OCI-LY7 (cell line): Measurements from ENCODE around the gene PDPN. TPM values are rescaled to one million over a fixed set of nuclear protein-coding genes. Genes with fewer than 3 reads are reported as not detected.

Experiments
- BruUV-seq: library from RNA; stranded (reverse); fragments of 400-500 nt; replicated peaks from 2 replicates; lab custom pipeline; 2021; lab: Mats Ljungman, UMichigan
- CTCF ChIA-PET: fragments of 300-600 bp; sonication (Branson Sonifier 250); formaldehyde crosslinking; loops from one replicate; lab custom pipeline; 2022; ENCODE audit warnings: antibody characterized with exemption; ENCODE audit not compliant: unreplicated experiment; lab: Charles Lee
- POLR2A ChIA-PET: fragments of 300-600 bp; sonication (Branson Sonifier 250); formaldehyde crosslinking; loops from one replicate; lab custom pipeline; 2022; ENCODE audit warnings: antibody characterized with exemption; lab: Charles Lee
- DNase-seq: peaks from one replicate; pipeline ENCODE4 v3.0.0-alpha.2; 2015; ENCODE audit warnings: low spot score
- H2AFZ ChIP-seq: fragments of 200-600 bp; sonication (generic), shearing (Covaris generic); 2 replicates; pipeline ENCODE4 v1.6.1; 2014; ENCODE audit warnings: mild to moderate bottlenecking, antibody characterized with exemption, low read length, moderate library complexity
- H3K27ac ChIP-seq: fragments of 200-600 bp; sonication (generic); 2 replicates; pipeline ENCODE4 v1.5.1; 2014; ENCODE audit warnings: mixed run types, low read depth, mild to moderate bottlenecking, moderate library complexity, low read length, inconsistent platforms; ENCODE audit not compliant: poor library complexity, severe bottlenecking
- H3K36me3 ChIP-seq: fragments of 200-600 bp; sonication (generic); 2 replicates; pipeline ENCODE4 v1.6.1; 2014; ENCODE audit warnings: mild to moderate bottlenecking, antibody characterized with exemption, low read length, moderate library complexity, mixed read lengths; ENCODE audit not compliant: insufficient read depth
- H3K4me1 ChIP-seq: fragments of 200-600 bp; sonication (generic); 2 replicates; pipeline ENCODE4 v1.5.1; 2014; ENCODE audit warnings: mild to moderate bottlenecking, low read length; ENCODE audit not compliant: insufficient read depth, poor library complexity, severe bottlenecking
- H3K4me2 ChIP-seq: fragments of 200-600 bp; sonication (generic); 2 replicates; pipeline ENCODE4 v1.6.1; 2014; ENCODE audit warnings: mild to moderate bottlenecking, low read length
- H3K4me3 ChIP-seq: fragments of 200-600 bp; sonication (generic); 2 replicates; pipeline ENCODE4 v1.5.1; 2014; ENCODE audit warnings: mild to moderate bottlenecking, low read depth, low read length; ENCODE audit not compliant: poor library complexity, severe bottlenecking
- H3K79me2 ChIP-seq: fragments of 200-600 bp; sonication (generic); 2 replicates; pipeline ENCODE4 v1.6.1; 2016; ENCODE audit warnings: low read depth, mild to moderate bottlenecking, low read length, moderate library complexity, mixed read lengths; ENCODE audit not compliant: insufficient read depth
- H3K9me2 ChIP-seq: fragments of 200-600 bp; sonication (generic); 2 replicates; pipeline ENCODE4 v1.6.1; 2016; ENCODE audit warnings: mild to moderate bottlenecking, low read length, mixed read lengths; ENCODE audit not compliant: insufficient read depth
- H3K9me3 ChIP-seq: fragments of 200-600 bp; sonication (generic); 2 replicates; pipeline ENCODE4 v1.6.1; 2014; ENCODE audit warnings: mild to moderate bottlenecking, mixed run types, low read length, mixed read lengths
- H4K20me1 ChIP-seq: fragments of 200-600 bp; sonication (generic); 2 replicates; pipeline ENCODE4 v1.6.1; 2014; ENCODE audit warnings: mild to moderate bottlenecking, antibody characterized with exemption, low read length, moderate library complexity, mixed read lengths; ENCODE audit not compliant: insufficient read depth
- EZH2phosphoT487 ChIP-seq: fragments of 200-600 bp; sonication (generic); IDR thresholded peaks from 2 replicates; pipeline ENCODE4 v1.6.1; 2018; ENCODE audit warnings: low read depth, borderline replicate concordance, mild to moderate bottlenecking, mixed run types, antibody characterized with exemption, low read length, moderate library complexity, mixed read lengths
- intact Hi-C: fragments of 100-400 bp; cut with micrococcal nuclease; formaldehyde crosslinking; loops from one replicate; pipeline ENCODE4 v1.10.0; 2022; ENCODE audit not compliant: unreplicated experiment
- total RNA-seq, 2 experiments: library from RNA; depleted of rRNA in 1 of 2; stranded (reverse); fragments of >200 nt in 1 of 2; shearing (Covaris generic) in 1 of 2; gene quantifications; 2 replicates each; pipeline ENCODE4 v1.2.3, GENCODE V29; 2014 to 2022
- TF ChIP-seq, protein P1 (sequence below): fragments of 200-600 bp; sonication (generic); conservative IDR thresholded peaks from 2 replicates; pipeline ENCODE4 v1.5.1; 2014; ENCODE audit warnings: mild to moderate bottlenecking, antibody characterized with exemption, low read length, moderate library complexity, mixed read lengths

Gene PDPN
- total RNA-seq, 2 experiments from 2014 or later: not detected

DNA sequence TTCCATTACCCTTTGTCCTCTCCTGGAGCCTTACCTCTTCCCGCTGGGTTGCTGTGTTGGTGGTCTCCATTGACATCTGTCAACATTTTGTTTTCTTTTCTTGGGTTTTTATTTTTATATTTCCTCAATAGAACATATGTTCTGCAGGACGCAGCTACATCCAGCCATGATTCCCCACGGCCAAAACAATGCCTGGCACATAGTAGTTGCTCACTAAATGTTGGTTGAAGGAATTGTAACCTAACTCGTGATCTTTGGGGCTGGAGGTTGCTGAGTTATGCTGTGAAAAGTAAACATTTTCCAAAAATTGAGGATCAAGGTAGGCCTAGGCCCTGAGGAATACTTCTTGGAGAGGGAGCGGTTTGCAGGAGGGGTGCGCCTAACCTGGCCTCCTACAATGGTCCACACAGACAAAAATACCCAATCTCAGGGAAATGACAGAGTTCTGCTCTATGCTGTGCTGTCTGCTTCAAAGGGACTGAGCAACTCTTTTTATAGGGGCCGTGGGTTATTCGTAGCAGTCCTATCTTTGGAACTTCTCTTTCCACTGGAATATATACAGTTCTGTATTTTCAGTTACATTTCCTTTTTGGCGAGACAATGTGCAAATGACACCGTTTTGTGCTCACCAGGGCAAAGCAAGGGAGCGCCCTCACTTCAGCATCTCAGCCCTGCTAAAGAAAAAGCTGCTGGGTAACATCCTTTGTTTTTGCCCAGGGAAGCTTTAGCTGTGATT is 1.4 kb downstream of the PDPN start:
- ChIA-PET POLR2A (no interaction called here), CTCF (no interaction called here)

DNA sequence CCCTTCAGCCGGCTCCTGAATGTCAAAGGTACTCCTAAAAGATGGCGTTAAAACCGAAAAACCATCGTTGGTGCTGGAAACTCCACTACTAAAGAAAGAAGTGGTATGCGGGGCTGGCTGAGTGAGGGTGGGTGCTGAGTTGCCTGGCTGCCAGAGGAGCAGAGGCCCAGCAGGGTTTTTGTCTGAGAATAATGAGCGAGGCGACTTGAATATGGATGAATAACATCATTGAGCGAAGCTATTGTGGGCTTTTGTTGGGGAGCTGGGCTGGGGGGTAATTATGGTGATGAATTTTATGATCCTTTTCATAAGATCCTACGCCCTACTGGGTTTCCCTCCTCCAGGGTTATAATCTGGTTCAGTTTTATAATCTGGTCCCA is 2.0 kb downstream of the PDPN start:
- CTCF ChIA-PET: no interaction called here
- Histone ChIP-seq H3K79me2 (no peaks in the 10 kb centered on the region), H3K9me3 (no peaks in the 10 kb centered on the region), H3K36me3 (no peaks in the 10 kb centered on the region), H2AFZ (no peak overlapping the region), H3K4me2 (no peak overlapping the region), H3K4me3 (no peak overlapping the region), H3K27ac (no peak overlapping the region), H3K4me1 (no peaks in the 10 kb centered on the region), H3K9me2 (no peaks in the 10 kb centered on the region), H4K20me1 (no peaks in the 10 kb centered on the region)
- intact Hi-C loops: no loop called here
- BruUV-seq: no TSS peak
- no peak for DNase-seq
- POLR2A ChIA-PET: no interaction called here
- no peak for TF ChIP-seq EZH2phosphoT487
- TF ChIP-seq, protein P1, sequence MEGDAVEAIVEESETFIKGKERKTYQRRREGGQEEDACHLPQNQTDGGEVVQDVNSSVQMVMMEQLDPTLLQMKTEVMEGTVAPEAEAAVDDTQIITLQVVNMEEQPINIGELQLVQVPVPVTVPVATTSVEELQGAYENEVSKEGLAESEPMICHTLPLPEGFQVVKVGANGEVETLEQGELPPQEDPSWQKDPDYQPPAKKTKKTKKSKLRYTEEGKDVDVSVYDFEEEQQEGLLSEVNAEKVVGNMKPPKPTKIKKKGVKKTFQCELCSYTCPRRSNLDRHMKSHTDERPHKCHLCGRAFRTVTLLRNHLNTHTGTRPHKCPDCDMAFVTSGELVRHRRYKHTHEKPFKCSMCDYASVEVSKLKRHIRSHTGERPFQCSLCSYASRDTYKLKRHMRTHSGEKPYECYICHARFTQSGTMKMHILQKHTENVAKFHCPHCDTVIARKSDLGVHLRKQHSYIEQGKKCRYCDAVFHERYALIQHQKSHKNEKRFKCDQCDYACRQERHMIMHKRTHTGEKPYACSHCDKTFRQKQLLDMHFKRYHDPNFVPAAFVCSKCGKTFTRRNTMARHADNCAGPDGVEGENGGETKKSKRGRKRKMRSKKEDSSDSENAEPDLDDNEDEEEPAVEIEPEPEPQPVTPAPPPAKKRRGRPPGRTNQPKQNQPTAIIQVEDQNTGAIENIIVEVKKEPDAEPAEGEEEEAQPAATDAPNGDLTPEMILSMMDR: no peak

More for the DNA sequence above, 1.4 kb downstream of the PDPN start:
- TF ChIP-seq, protein P1: no peak
- TF ChIP-seq EZH2phosphoT487: no peak
- Histone ChIP-seq H3K4me2 (no peak overlapping the region), H3K4me3 (no peak overlapping the region), H3K79me2 (no peaks in the 10 kb centered on the region), H4K20me1 (no peaks in the 10 kb centered on the region), H3K9me3 (no peaks in the 10 kb centered on the region), H3K27ac (no peak overlapping the region), H2AFZ (no peak overlapping the region), H3K36me3 (no peaks in the 10 kb centered on the region), H3K9me2 (no peaks in the 10 kb centered on the region), H3K4me1 (no peaks in the 10 kb centered on the region)
- intact Hi-C loops: no loop called here
- no peak for DNase-seq
- BruUV-seq: no TSS peak

DNA sequence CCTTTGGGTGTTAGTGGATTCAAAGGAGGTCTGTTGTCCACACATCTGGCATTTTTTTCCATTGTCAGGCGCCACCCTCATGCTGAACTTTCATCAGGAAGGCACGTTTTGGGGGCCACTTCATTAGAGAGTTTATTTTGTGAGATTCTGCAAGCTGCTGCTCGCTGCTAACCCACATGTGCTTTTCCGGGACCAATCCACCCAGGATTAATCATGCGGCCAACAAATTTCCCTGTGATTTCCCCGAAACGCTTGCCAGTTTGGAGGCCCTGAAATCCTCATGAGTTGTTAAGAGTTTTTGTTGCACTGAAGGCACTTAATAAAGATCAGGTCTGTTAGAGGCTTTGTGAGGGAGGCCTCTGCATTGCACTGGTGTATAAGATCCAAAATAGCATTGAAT is 2.4 kb downstream of the PDPN start:
- H3K27ac ChIP-seq: no peak overlapping the region
- BruUV-seq: no TSS peak

More for the DNA sequence above, 2.4 kb downstream of the PDPN start:
- H3K36me3 ChIP-seq: no peaks in the 10 kb centered on the region
- no peak overlapping the region for H2AFZ ChIP-seq
- H3K4me3 ChIP-seq: no peak overlapping the region
- no peaks in the 10 kb centered on the region for H3K4me1 ChIP-seq
- H3K9me2 ChIP-seq: no peaks in the 10 kb centered on the region
- DNase-seq: no peak
- H3K79me2 ChIP-seq: no peaks in the 10 kb centered on the region
- TF ChIP-seq, protein P1: no peak
- no peak for TF ChIP-seq EZH2phosphoT487
- H4K20me1 ChIP-seq: no peaks in the 10 kb centered on the region
- no peaks in the 10 kb centered on the region for H3K9me3 ChIP-seq
- H3K4me2 ChIP-seq: no peak overlapping the region
- CTCF ChIA-PET: no interaction called here
- intact Hi-C loops: no loop called here
- POLR2A ChIA-PET: no interaction called here
